ENCODE results near the gene MLKL. TPM values are rescaled to one million over a fixed set of nuclear protein-coding genes. Genes with fewer than 3 reads are reported as not detected.

MLKL gene
- total and polyA plus RNA-seq, 2 of the 13 experiments (the other 11 are each of a cell fraction or from before 2014, with no cell fraction given): 6.4 to 10.7 TPM

GRCh38 chr16:74734361-74735161, 33.9 kb upstream of the MLKL start (continued):
- TF ChIP-seq ARNTL (CRISPR knock-in tag; IDR thresholded peaks at IDR 0.05) (no peak), MAZ (IDR thresholded peaks at IDR 0.05; ENCODE audit: borderline replicate concordance, low read depth, low read length) (0 out of 2 replicates have a peak, but pooled peaks have one; percentile 11), MAZ (CRISPR knock-in tag; IDR thresholded peaks at IDR 0.05; ENCODE audit: low read depth) (no peak), ZNF572 (CRISPR knock-in tag; IDR thresholded peaks at IDR 0.05) (no peak), ZNF550 (CRISPR knock-in tag; IDR thresholded peaks at IDR 0.05; ENCODE audit: borderline replicate concordance) (no peak), EEA1 (CRISPR knock-in tag; IDR thresholded peaks at IDR 0.05; ENCODE audit: borderline replicate concordance) (no peak), ZNF503 (CRISPR knock-in tag; IDR thresholded peaks at IDR 0.05) (no peak), CC2D1A (CRISPR knock-in tag; IDR thresholded peaks at IDR 0.05) (no peak), FOXK1 (CRISPR knock-in tag; IDR thresholded peaks at IDR 0.05; ENCODE audit: borderline replicate concordance, low read depth) (no peak), ZNF790 (CRISPR knock-in tag; IDR thresholded peaks at IDR 0.05; ENCODE audit: borderline replicate concordance) (no peak), TAF15 (IDR thresholded peaks at IDR 0.05; ENCODE audit: low read depth, low read length, poor library complexity, severe bottlenecking) (no peak), ZHX1 (CRISPR knock-in tag; IDR thresholded peaks at IDR 0.05; ENCODE audit: low read depth) (no peak), GMEB1 (CRISPR knock-in tag; IDR thresholded peaks at IDR 0.05; ENCODE audit: borderline replicate concordance) (no peak), ZSCAN30 (CRISPR knock-in tag; IDR thresholded peaks at IDR 0.05) (no peak), ZNF709 (CRISPR knock-in tag; IDR thresholded peaks at IDR 0.05) (no peak), ZNF615 (CRISPR knock-in tag; IDR thresholded peaks at IDR 0.05; ENCODE audit: borderline replicate concordance) (no peak), HBP1 (CRISPR knock-in tag; IDR thresholded peaks at IDR 0.05; ENCODE audit: low read depth) (no peak), TGIF2 (CRISPR knock-in tag; IDR thresholded peaks at IDR 0.05) (no peak), PCBP1 (IDR thresholded peaks at IDR 0.05; ENCODE audit: borderline replicate concordance, low read depth, low read length) (no peak), SRY (CRISPR knock-in tag; IDR thresholded peaks at IDR 0.05) (no peak), HOXA5 (CRISPR knock-in tag; IDR thresholded peaks at IDR 0.05) (no peak), HDAC1 (CRISPR knock-in tag; IDR thresholded peaks at IDR 0.05) (no peak)

Data from HepG2 (cell line).